HCT116 (cell line): ENCODE data around the gene FRAS1. TPM values are rescaled to one million over a fixed set of nuclear protein-coding genes. Genes with fewer than 3 reads are reported as not detected.

Experiments
- ATAC-seq: fragments of 200-7000 bp; cut with Tn5 transposase; 2 replicates; pipeline ENCODE4 v1.9.1; 2020; ENCODE audit warnings: mild to moderate bottlenecking, moderate library complexity
- BruUV-seq: library from RNA; stranded (reverse); fragments of 400-500 nt; replicated peaks from 2 replicates; lab custom pipeline; 2021; lab: Mats Ljungman, UMichigan
- CTCF ChIA-PET: fragments of 300-600 bp; sonication (Branson Sonifier 250); formaldehyde crosslinking; loops from one replicate; lab custom pipeline; 2021; ENCODE audit warnings: antibody characterized with exemption; lab: Charles Lee
- POLR2A ChIA-PET: fragments of 300-600, 350-600 bp; sonication (Branson Sonifier 250); formaldehyde crosslinking; loops from one replicate; lab custom pipeline; 2021; ENCODE audit warnings: antibody characterized with exemption; lab: Charles Lee
- RAD21 ChIA-PET, 2 experiments: fragments of 300-600 bp; sonication (Branson Sonifier 250); formaldehyde crosslinking; loops; one replicate each; lab custom pipeline; 2023; ENCODE audit warnings: low total read pairs in 2 of 2; ENCODE audit not compliant: uncharacterized antibody in 2 of 2, unreplicated experiment in 2 of 2, low non-redundant PET in 1 of 2; lab: Charles Lee
- DNase-seq: peaks from one replicate; pipeline ENCODE4 v3.0.0-alpha.2; 2010; ENCODE audit warnings: low read depth, low spot score
- H2AFZ ChIP-seq: fragments of 200-600 bp; shearing (Covaris generic), sonication (generic); 2 replicates; pipeline ENCODE4 v1.6.1; 2017; ENCODE audit warnings: low read depth, mixed run types, mixed read lengths, antibody characterized with exemption, low read length; ENCODE audit not compliant: poor library complexity, severe bottlenecking
- H3K27ac ChIP-seq: 2 replicates; pipeline ENCODE4 v1.5.1; 2012; ENCODE audit warnings: low read depth, low read length
- H3K27me3 ChIP-seq: fragments of 200-600 bp; sonication (generic); 2 replicates; pipeline ENCODE4 v1.6.1; 2016; ENCODE audit warnings: mixed run types, low read length, mixed read lengths; ENCODE audit not compliant: insufficient read depth
- H3K36me3 ChIP-seq, 2 experiments: fragments of 200-500 bp in 1 of 2; fragments of 200-600 bp in 1 of 2; sonication (Bioruptor generic) in 1 of 2; sonication (generic) in 1 of 2; 2 replicates each; pipeline versions ENCODE4 v1.5.1 to v1.6.1; 2014 to 2016; ENCODE audit warnings: low read length in 2 of 2, inconsistent platforms in 1 of 2, mixed read lengths in 1 of 2, mixed run types in 1 of 2; ENCODE audit not compliant: insufficient read depth in 2 of 2, control insufficient read depth in 1 of 2
- H3K4me1 ChIP-seq, 2 experiments: fragments of 200-600 bp in 1 of 2; sonication (generic) in 1 of 2; 2 replicates each; pipeline versions ENCODE4 v1.5.1 to v1.6.1; 2012 to 2017; ENCODE audit warnings: low read length in 2 of 2, inconsistent platforms in 1 of 2, mild to moderate bottlenecking in 1 of 2, mixed read lengths in 1 of 2, mixed run types in 1 of 2, moderate library complexity in 1 of 2; ENCODE audit not compliant: insufficient read depth in 2 of 2, control insufficient read depth in 1 of 2
- H3K4me2 ChIP-seq: fragments of 200-600 bp; sonication (generic); 2 replicates; pipeline ENCODE4 v1.6.1; 2017; ENCODE audit warnings: mixed run types, low read length, mixed read lengths
- H3K4me3 ChIP-seq, 2 experiments: fragments of 200-600 bp in 1 of 2; sonication (generic) in 1 of 2; replicated peaks in 1 of 2; 2 replicates each; pipeline ENCODE4 v1.5.1; 2011 to 2016; ENCODE audit warnings: low read length in 2 of 2, control low read depth in 1 of 2, low read depth in 1 of 2, mild to moderate bottlenecking in 1 of 2, mixed read lengths in 1 of 2, mixed run types in 1 of 2
- H3K79me2 ChIP-seq: fragments of 200-600 bp; sonication (generic); 2 replicates; pipeline ENCODE4 v1.6.1; 2017; ENCODE audit warnings: mild to moderate bottlenecking, mixed run types, low read length, moderate library complexity, mixed read lengths; ENCODE audit not compliant: insufficient read depth
- H3K9ac ChIP-seq: fragments of 200-600 bp; sonication (generic); 2 replicates; pipeline ENCODE4 v1.6.1; 2016; ENCODE audit warnings: low read length, mixed read lengths
- H3K9me2 ChIP-seq: fragments of 200-600 bp; sonication (generic), shearing (Covaris generic); 2 replicates; pipeline ENCODE4 v1.6.1; 2017; ENCODE audit warnings: mixed run types, mild to moderate bottlenecking, moderate library complexity; ENCODE audit not compliant: insufficient read depth
- H3K9me3 ChIP-seq, 2 experiments: fragments of 200-500 bp in 1 of 2; fragments of 200-600 bp in 1 of 2; sonication (Bioruptor generic) in 1 of 2; sonication (generic) in 1 of 2; 2 replicates each; pipeline ENCODE4 v1.6.1; 2014 to 2017; ENCODE audit warnings: low read length in 2 of 2, mixed read lengths in 2 of 2, inconsistent platforms in 1 of 2, low read depth in 1 of 2, mild to moderate bottlenecking in 1 of 2, mixed run types in 1 of 2, moderate library complexity in 1 of 2; ENCODE audit not compliant: control insufficient read depth in 1 of 2, insufficient read depth in 1 of 2
- H4K20me1 ChIP-seq: fragments of 200-600 bp; sonication (generic), shearing (Covaris generic); 2 replicates; pipeline ENCODE4 v1.6.1; 2017; ENCODE audit warnings: mixed run types, mild to moderate bottlenecking, moderate library complexity; ENCODE audit not compliant: insufficient read depth
- CBX3 ChIP-seq: IDR thresholded peaks from 2 replicates; pipeline ENCODE4 v1.6.1; 2012; ENCODE audit warnings: low read depth
- CEBPB ChIP-seq: IDR thresholded peaks from 2 replicates; pipeline ENCODE4 v1.6.1; 2012; ENCODE audit warnings: low read depth
- CTCF ChIP-seq, 3 experiments: fragments of 200-600 bp in 1 of 3; sonication (generic) in 1 of 3; IDR thresholded peaks in 2 of 3; conservative IDR thresholded peaks in 1 of 3; 2 replicates each; pipeline ENCODE4 v1.5.1; 2012 to 2017; ENCODE audit warnings: low read depth in 2 of 3, low read length in 2 of 3, antibody characterized with exemption in 1 of 3, borderline replicate concordance in 1 of 3, control low read depth in 1 of 3, mild to moderate bottlenecking in 1 of 3, mixed read lengths in 1 of 3, mixed run types in 1 of 3, moderate library complexity in 1 of 3; ENCODE audit not compliant: insufficient read depth in 1 of 3
- ELF1 ChIP-seq: IDR thresholded peaks from 2 replicates; pipeline ENCODE4 v1.6.1; 2012; ENCODE audit warnings: low read depth, borderline replicate concordance
- EZH2 ChIP-seq: fragments of 200-600 bp; sonication (generic); IDR thresholded peaks from 2 replicates; pipeline ENCODE4 v1.6.1; 2017; ENCODE audit warnings: antibody characterized with exemption, mixed run types
- EZH2phosphoT487 ChIP-seq: fragments of 200-600 bp; IDR thresholded peaks from 2 replicates; pipeline ENCODE4 v1.6.1; 2018; ENCODE audit warnings: antibody characterized with exemption, borderline replicate concordance
- POLR2AphosphoS5 ChIP-seq: IDR thresholded peaks from 2 replicates; pipeline ENCODE4 v1.6.1; 2011; ENCODE audit warnings: mild to moderate bottlenecking, low read depth, low read length, moderate library complexity
- SIN3A ChIP-seq: IDR thresholded peaks from 2 replicates; pipeline ENCODE4 v1.6.1; 2012; ENCODE audit warnings: low read depth
- SP1 ChIP-seq: IDR thresholded peaks from 2 replicates; pipeline ENCODE4 v1.6.1; 2012; ENCODE audit warnings: low read depth
- ZNF274 ChIP-seq: fragments of 200-500 bp; sonication (Bioruptor generic); IDR thresholded peaks from 2 replicates; pipeline ENCODE4 v1.6.1; 2014; ENCODE audit warnings: mild to moderate bottlenecking, low read depth, low read length, inconsistent platforms
- intact Hi-C: fragments of 100-400 bp; cut with micrococcal nuclease; formaldehyde crosslinking; loops from 2 replicates; pipeline ENCODE4 v1.10.0; 2022
- total RNA-seq: library from RNA; stranded (reverse); gene quantifications from one replicate; pipeline ENCODE4 v1.2.1, GENCODE V29; 2021; ENCODE audit not compliant: unreplicated experiment
- TF ChIP-seq, protein P1 (sequence below): IDR thresholded peaks from 2 replicates; pipeline ENCODE4 v1.6.1; 2012; ENCODE audit warnings: low read depth

Gene FRAS1
- total RNA-seq, 1 experiment from 2014 or later: 33.5 TPM

- Histone ChIP-seq H3K4me3 (no peak overlapping the region), H3K9me2 (no peaks in the 10 kb centered on the region), H3K9me3 (0 out of 4 replicates have a peak, but pooled peaks cover 0 to 7% of the 10 kb centered on the region in 2 experiments), H3K27ac (no peak overlapping the region), H3K4me1 (no peaks in the 10 kb centered on the region), H3K27me3 (no peaks in the 10 kb centered on the region), H4K20me1 (no peaks in the 10 kb centered on the region), H3K4me2 (no peak overlapping the region), H3K79me2 (no peaks in the 10 kb centered on the region), H3K9ac (no peak overlapping the region), H3K36me3 (no peaks in the 10 kb centered on the region), H2AFZ (no peak overlapping the region)
- ChIA-PET RAD21 (no interaction called here), CTCF (no interaction called here), POLR2A (no interaction called here)
- ATAC-seq (no peak), DNase-seq (no peak)
- TF ChIP-seq CTCF (IDR thresholded peaks at IDR 0.05 in 2 of 3, conservative IDR thresholded peaks at IDR 0.05 in 1 of 3; ENCODE audit: borderline replicate concordance in 1 of 3, insufficient read depth in 1 of 3, low read depth in 2 of 3, low read length in 2 of 3): no peak
- no peak for TF ChIP-seq CEBPB
- no peak for TF ChIP-seq CBX3
- TF ChIP-seq SIN3A: no peak
- no peak for TF ChIP-seq POLR2AphosphoS5
- no peak for TF ChIP-seq EZH2
- TF ChIP-seq ELF1: no peak
- BruUV-seq: no TSS peak
- intact Hi-C loops: no loop called here
Observed at GRCh38 chr4:78227411-78228057, 170.4 kb downstream of the FRAS1 start.

GRCh38 chr4:78235800-78236199 is 178.7 kb downstream of the FRAS1 start:
- Histone ChIP-seq H3K27me3 (no peaks in the 10 kb centered on the region), H3K4me1 (peaks cover 0 to 6% of the 10 kb centered on the region in 2 experiments; a peak in 1 of 4 replicates), H3K4me2 (no peak overlapping the region), H3K9ac (no peak overlapping the region), H3K79me2 (no peaks in the 10 kb centered on the region), H3K36me3 (no peaks in the 10 kb centered on the region), H2AFZ (no peak overlapping the region), H3K4me3 (no peak overlapping the region), H3K9me2 (no peaks in the 10 kb centered on the region), H3K9me3 (no peaks in the 10 kb centered on the region), H4K20me1 (no peaks in the 10 kb centered on the region), H3K27ac (no peak overlapping the region)
- ChIA-PET POLR2A (no interaction called here), RAD21 (interaction anchor here in 1 of 2 experiments (0.5 kb wide), 1 partner anchor 144 kb away, joined by 6 read pairs; no protein-coding TSS in a partner anchor), CTCF (no interaction called here)
- DNase-seq (no peak), ATAC-seq (no peak)
- intact Hi-C loops: no loop called here
- no TSS peak for BruUV-seq
- no peak for TF ChIP-seq CEBPB
- TF ChIP-seq EZH2phosphoT487: no peak
- TF ChIP-seq SP1: no peak
- no peak for TF ChIP-seq CTCF (IDR thresholded peaks at IDR 0.05 in 2 of 3, conservative IDR thresholded peaks at IDR 0.05 in 1 of 3; ENCODE audit: borderline replicate concordance in 1 of 3, insufficient read depth in 1 of 3, low read depth in 2 of 3, low read length in 2 of 3)
- TF ChIP-seq ZNF274: no peak
- TF ChIP-seq, protein P1, sequence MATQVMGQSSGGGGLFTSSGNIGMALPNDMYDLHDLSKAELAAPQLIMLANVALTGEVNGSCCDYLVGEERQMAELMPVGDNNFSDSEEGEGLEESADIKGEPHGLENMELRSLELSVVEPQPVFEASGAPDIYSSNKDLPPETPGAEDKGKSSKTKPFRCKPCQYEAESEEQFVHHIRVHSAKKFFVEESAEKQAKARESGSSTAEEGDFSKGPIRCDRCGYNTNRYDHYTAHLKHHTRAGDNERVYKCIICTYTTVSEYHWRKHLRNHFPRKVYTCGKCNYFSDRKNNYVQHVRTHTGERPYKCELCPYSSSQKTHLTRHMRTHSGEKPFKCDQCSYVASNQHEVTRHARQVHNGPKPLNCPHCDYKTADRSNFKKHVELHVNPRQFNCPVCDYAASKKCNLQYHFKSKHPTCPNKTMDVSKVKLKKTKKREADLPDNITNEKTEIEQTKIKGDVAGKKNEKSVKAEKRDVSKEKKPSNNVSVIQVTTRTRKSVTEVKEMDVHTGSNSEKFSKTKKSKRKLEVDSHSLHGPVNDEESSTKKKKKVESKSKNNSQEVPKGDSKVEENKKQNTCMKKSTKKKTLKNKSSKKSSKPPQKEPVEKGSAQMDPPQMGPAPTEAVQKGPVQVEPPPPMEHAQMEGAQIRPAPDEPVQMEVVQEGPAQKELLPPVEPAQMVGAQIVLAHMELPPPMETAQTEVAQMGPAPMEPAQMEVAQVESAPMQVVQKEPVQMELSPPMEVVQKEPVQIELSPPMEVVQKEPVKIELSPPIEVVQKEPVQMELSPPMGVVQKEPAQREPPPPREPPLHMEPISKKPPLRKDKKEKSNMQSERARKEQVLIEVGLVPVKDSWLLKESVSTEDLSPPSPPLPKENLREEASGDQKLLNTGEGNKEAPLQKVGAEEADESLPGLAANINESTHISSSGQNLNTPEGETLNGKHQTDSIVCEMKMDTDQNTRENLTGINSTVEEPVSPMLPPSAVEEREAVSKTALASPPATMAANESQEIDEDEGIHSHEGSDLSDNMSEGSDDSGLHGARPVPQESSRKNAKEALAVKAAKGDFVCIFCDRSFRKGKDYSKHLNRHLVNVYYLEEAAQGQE: no peak
- TF ChIP-seq ELF1: no peak
